Sigmoid colon (tissue), 3 donors: ENCODE results near the gene FALEC.

ENCODE experiments used
- CTCF ChIP-seq, 4 experiments: fragments of 450-650 bp in 3 of 4; fragments of 200-600 bp in 1 of 4; IDR thresholded peaks; one replicate each; pipeline ENCODE4 v1.5.1; 2016 to 2019; ENCODE audit warnings: antibody characterized with exemption in 4 of 4, mild to moderate bottlenecking in 3 of 4, moderate library complexity in 2 of 4
- POLR2A ChIP-seq, 2 donors: fragments of 450-650 bp; IDR thresholded peaks; one replicate each; pipeline ENCODE4 v1.6.1; 2016; ENCODE audit warnings: antibody characterized with exemption in 2 of 2, mild to moderate bottlenecking in 2 of 2, moderate library complexity in 2 of 2

- no peak for TF ChIP-seq CTCF (IDR thresholded peaks at IDR 0.05)
- no peak for TF ChIP-seq POLR2A (IDR thresholded peaks at IDR 0.05)
Observed at GRCh38 chr1:150550222-150551050, 34.9 kb downstream of the FALEC start.
